ENCODE data around the gene HAL. TPM values are rescaled to one million over a fixed set of nuclear protein-coding genes. Genes with fewer than 3 reads are reported as not detected.

Gene HAL
- total RNA-seq, 1 experiment from 2014 or later = 1.8 TPM

DNA sequence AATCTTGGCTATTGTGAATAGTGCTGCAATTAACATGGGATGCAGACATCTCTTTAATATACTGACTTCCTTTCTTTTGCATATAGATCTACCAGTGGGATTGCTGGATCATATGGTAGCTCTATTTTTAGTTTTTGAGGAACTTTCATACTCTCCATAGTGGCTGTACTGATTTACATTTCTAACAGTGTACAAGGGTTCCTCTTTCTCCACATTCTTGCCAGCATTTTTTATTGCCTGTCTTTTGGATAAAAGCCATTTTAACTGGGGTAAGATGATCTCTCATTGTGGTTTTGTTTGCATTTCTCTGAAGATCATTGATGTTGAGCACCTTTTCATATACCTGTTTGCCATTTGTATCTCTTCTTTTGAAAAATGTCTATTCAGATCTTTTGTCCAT, 44.6 kb downstream of the HAL start:
- ATAC-seq (no peak), DNase-seq (ENCODE audit: low read depth, low spot score) (no peak)
- H3K36me3 ChIP-seq (ENCODE audit: control insufficient read depth in 1 of 2, insufficient read depth in 2 of 2, low read length in 2 of 2) = no peaks in the 10 kb centered on the region
- H3K4me3 ChIP-seq (replicated peaks in 1 of 2; ENCODE audit: low read depth in 1 of 2, low read length in 2 of 2) = no peak overlapping the region
- no peak overlapping the region for H3K27ac ChIP-seq (ENCODE audit: low read depth, low read length)
- no peaks in the 10 kb centered on the region for H3K4me1 ChIP-seq (ENCODE audit: control insufficient read depth in 1 of 2, insufficient read depth in 2 of 2, low read length in 2 of 2)
- TF ChIP-seq REST (IDR thresholded peaks at IDR 0.05; ENCODE audit: low read depth) (no peak), ZBTB33 (IDR thresholded peaks at IDR 0.05; ENCODE audit: extremely low read depth, insufficient replicate concordance, low read length) (no peak), POLR2A (IDR thresholded peaks at IDR 0.05; ENCODE audit: borderline replicate concordance, extremely low read depth, insufficient read depth, insufficient read length) (no peak), CBX3 (IDR thresholded peaks at IDR 0.05; ENCODE audit: low read depth) (no peak), CEBPB (IDR thresholded peaks at IDR 0.05; ENCODE audit: low read depth) (no peak)
- TF ChIP-seq, protein P1, sequence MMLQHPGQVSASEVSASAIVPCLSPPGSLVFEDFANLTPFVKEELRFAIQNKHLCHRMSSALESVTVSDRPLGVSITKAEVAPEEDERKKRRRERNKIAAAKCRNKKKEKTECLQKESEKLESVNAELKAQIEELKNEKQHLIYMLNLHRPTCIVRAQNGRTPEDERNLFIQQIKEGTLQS (IDR thresholded peaks at IDR 0.05) = no peak
- ChIA-PET RAD21 (ENCODE audit: low non-redundant PET in 1 of 2, low total read pairs in 2 of 2, uncharacterized antibody in 2 of 2, unreplicated experiment in 2 of 2) (no interaction called here), POLR2A (interaction anchor here (1.1 kb wide), 1 partner anchor 9 kb away, joined by 3 read pairs; the partner anchor contains the start of gene CCDC38), CTCF (no interaction called here)
- no peaks in the 10 kb centered on the region for H3K27me3 ChIP-seq (ENCODE audit: insufficient read depth, low read length)
- no peak overlapping the region for H2AFZ ChIP-seq (ENCODE audit: low read depth, low read length, poor library complexity, severe bottlenecking)
- no peaks in the 10 kb centered on the region for H3K9me2 ChIP-seq (ENCODE audit: insufficient read depth)
- H3K79me2 ChIP-seq (ENCODE audit: insufficient read depth, low read length) = no peaks in the 10 kb centered on the region
- no peak overlapping the region for H3K4me2 ChIP-seq (ENCODE audit: low read length)
- intact Hi-C loops (cut with micrococcal nuclease) = no loop called here
- no peaks in the 10 kb centered on the region for H4K20me1 ChIP-seq (ENCODE audit: insufficient read depth)
- H3K9ac ChIP-seq (ENCODE audit: low read length) = no peak overlapping the region
- H3K9me3 ChIP-seq (ENCODE audit: control insufficient read depth in 1 of 2, insufficient read depth in 1 of 2, low read depth in 1 of 2, low read length in 2 of 2) = no peaks in the 10 kb centered on the region
- BruUV-seq (replicated peaks) = no TSS peak
